BLaER1 (cell line): ENCODE results near the gene LIMK2.
A peak's percentile ranks its signal among the peaks of the same experiment; 100 is the strongest.
"Not testable (repeated sequence)": the region's sequence is repeated elsewhere in the genome, so short reads cannot be mapped to it uniquely, and the experiment has no call there.

ENCODE experiments used
- H3K27ac ChIP-seq: shearing (Covaris generic); formaldehyde crosslinking; 2 replicates; pipeline ENCODE4 v1.8.1; 2022
- H3K27me3 ChIP-seq: shearing (Covaris generic); formaldehyde crosslinking; 2 replicates; pipeline ENCODE4 v1.8.1; 2022
- H3K36me3 ChIP-seq: shearing (Covaris generic); formaldehyde crosslinking; 2 replicates; pipeline ENCODE4 v1.8.1; 2022
- H3K4me1 ChIP-seq: shearing (Covaris generic); formaldehyde crosslinking; 2 replicates; pipeline ENCODE4 v1.8.1; 2022
- H3K4me2 ChIP-seq: shearing (Covaris generic); formaldehyde crosslinking; 2 replicates; pipeline ENCODE4 v1.8.1; 2022
- H3K4me3 ChIP-seq: shearing (Covaris generic); formaldehyde crosslinking; 2 replicates; pipeline ENCODE4 v1.8.1; 2022
- H3K9ac ChIP-seq: shearing (Covaris generic); formaldehyde crosslinking; 2 replicates; pipeline ENCODE4 v1.8.1; 2022
- H3K9me3 ChIP-seq: shearing (Covaris generic); formaldehyde crosslinking; 2 replicates; pipeline ENCODE4 v1.8.1; 2022
- H4K20me1 ChIP-seq: shearing (Covaris generic); formaldehyde crosslinking; 2 replicates; pipeline ENCODE4 v1.8.1; 2022
- Cebpa-rat ChIP-seq: shearing (Covaris generic); IDR thresholded peaks from 2 replicates; pipeline ENCODE4 v1.8.1; 2022

The LIMK2 gene

DNA sequence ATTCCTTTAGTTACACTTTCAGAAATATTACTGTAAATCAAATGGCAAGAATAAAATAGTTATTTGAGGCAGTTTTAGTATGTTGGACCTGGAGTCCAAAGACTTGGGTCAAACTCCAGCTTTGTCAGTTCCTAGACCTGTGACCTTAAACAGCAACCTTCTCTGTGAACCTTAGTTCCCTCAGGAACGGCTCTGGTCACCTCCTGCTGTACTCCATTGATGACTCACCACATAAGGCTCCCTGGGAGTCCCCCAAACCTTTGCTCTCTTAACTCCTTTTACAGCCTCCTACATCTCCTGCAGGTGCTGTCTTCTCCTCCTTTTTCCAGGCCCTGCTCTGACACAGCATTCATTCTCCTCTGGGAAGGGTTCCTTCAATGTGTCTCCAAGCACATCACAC is 29.1 kb downstream of the LIMK2 start:
- Histone ChIP-seq H3K9ac (no peak overlapping the region), H3K27ac (no peak overlapping the region), H3K27me3 (no peaks in the 10 kb centered on the region), H3K4me1 (peaks cover 2% of the 10 kb centered on the region; the same call in 1 of the 2 replicates), H4K20me1 (peaks cover 44% of the 10 kb centered on the region), H3K36me3 (peaks cover 57% of the 10 kb centered on the region), H3K9me3 (no peaks in the 10 kb centered on the region), H3K4me2 (no peak overlapping the region), H3K4me3 (no peak overlapping the region)
- no peak for TF ChIP-seq Cebpa-rat

DNA sequence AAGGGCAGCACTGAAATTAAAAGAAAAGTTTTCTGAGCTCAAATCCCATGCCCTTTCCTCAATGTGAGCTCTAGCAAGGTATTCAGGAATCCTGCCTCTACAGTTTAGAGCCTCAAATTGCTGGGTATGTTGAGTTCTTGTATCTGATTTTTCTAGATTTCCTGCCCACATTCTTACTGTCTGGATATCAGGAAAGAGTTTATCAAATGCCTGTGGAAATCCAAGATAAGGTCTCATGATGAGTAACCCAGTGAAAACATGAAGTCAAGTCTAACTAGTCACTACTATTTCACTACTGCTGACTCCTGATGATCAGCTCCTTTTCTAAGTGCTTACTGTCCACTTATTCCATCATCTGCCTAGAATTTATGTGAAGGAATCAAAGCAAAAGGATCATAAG is 29.8 kb downstream of the LIMK2 start:
- TF ChIP-seq Cebpa-rat: no peak
- Histone ChIP-seq H3K4me3 (no peak overlapping the region), H4K20me1 (peaks cover 44% of the 10 kb centered on the region), H3K27me3 (no peaks in the 10 kb centered on the region), H3K4me1 (no peaks in the 10 kb centered on the region), H3K27ac (no peak overlapping the region), H3K4me2 (no peak overlapping the region), H3K9ac (no peak overlapping the region), H3K9me3 (no peaks in the 10 kb centered on the region), H3K36me3 (peaks cover 51% of the 10 kb centered on the region)

DNA sequence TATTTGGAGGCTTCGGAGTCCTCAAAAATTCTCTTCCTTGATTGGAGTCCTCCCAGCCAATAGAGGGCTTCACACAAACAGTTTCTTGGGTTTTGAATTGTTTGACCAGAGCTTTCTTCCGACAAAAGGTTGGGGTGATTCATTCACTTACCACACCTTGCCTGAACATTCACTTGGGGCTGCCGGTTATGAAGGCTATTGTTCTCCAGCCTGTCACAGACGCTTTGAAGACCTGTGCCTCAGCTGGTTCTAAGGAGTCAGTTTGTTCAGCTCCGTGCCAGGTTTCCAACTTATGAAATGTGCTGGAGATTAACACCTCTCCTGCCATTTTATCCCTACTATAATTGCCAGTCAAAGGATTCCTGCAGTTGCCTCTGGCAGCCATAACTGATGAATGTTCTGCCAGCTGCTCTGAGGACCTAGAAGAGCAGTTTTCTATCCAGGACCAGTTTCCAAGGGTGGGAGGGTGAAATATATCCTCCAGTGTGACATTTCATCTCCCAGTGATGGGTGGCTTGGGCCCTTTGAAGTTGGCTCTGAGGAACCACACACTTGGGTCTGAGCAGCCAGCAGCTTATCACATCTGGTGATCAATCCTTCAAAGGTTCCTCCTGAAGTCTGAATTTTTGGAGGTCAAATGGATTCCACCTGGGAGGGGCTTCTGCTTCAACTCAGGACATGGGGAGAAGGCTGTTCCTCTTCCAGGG is 31.4 kb downstream of the LIMK2 start:
- H3K9me3 ChIP-seq: no peaks in the 10 kb centered on the region
- H3K9ac ChIP-seq: no peak overlapping the region
- peaks cover 13% of the 10 kb centered on the region for H3K4me1 ChIP-seq
- no peak overlapping the region for H3K4me2 ChIP-seq
- H4K20me1 ChIP-seq: peaks cover 44% of the 10 kb centered on the region
- H3K36me3 ChIP-seq: peaks cover 53% of the 10 kb centered on the region
- H3K4me3 ChIP-seq: no peak overlapping the region
- no peaks in the 10 kb centered on the region for H3K27me3 ChIP-seq
- no peak overlapping the region for H3K27ac ChIP-seq
- no peak for TF ChIP-seq Cebpa-rat

GRCh38 chr22:31244046-31244942 is 32.2 kb downstream of the LIMK2 start:
- no peaks in the 10 kb centered on the region for H3K9me3 ChIP-seq
- no peak overlapping the region for H3K27ac ChIP-seq
- H3K36me3 ChIP-seq: peaks cover 52% of the 10 kb centered on the region
- no peak overlapping the region for H3K4me2 ChIP-seq
- H4K20me1 ChIP-seq: peaks cover 40% of the 10 kb centered on the region
- H3K9ac ChIP-seq: no peak overlapping the region
- no peaks in the 10 kb centered on the region for H3K27me3 ChIP-seq
- no peak overlapping the region for H3K4me3 ChIP-seq
- H3K4me1 ChIP-seq: peaks cover 17% of the 10 kb centered on the region
- no peak for TF ChIP-seq Cebpa-rat

- Histone ChIP-seq H4K20me1 (peaks cover 33% of the 10 kb centered on the region), H3K9me3 (no peaks in the 10 kb centered on the region), H3K4me1 (peaks cover 17% of the 10 kb centered on the region), H3K9ac (no peak overlapping the region), H3K36me3 (peaks cover 47% of the 10 kb centered on the region), H3K4me2 (no peak overlapping the region), H3K27me3 (no peaks in the 10 kb centered on the region), H3K4me3 (no peak overlapping the region), H3K27ac (no peak overlapping the region)
- TF ChIP-seq Cebpa-rat: no peak
Observed at GRCh38 chr22:31244943-31245451, 32.9 kb downstream of the LIMK2 start.

- H3K27ac ChIP-seq: not testable (repeated sequence)
- Histone ChIP-seq H4K20me1 (peaks cover 27% of the 10 kb centered on the region), H3K4me1 (peaks cover 17% of the 10 kb centered on the region)
Observed at GRCh38 chr22:31245998-31246397, 33.9 kb downstream of the LIMK2 start.

GRCh38 chr22:31246687-31247086 is 34.6 kb downstream of the LIMK2 start:
- Histone ChIP-seq H3K4me3 (no peak overlapping the region), H3K4me1 (peaks cover 19% of the 10 kb centered on the region), H3K9ac (no peak overlapping the region), H3K36me3 (peaks cover 32% of the 10 kb centered on the region), H3K9me3 (no peaks in the 10 kb centered on the region), H4K20me1 (peaks cover 24% of the 10 kb centered on the region), H3K27me3 (no peaks in the 10 kb centered on the region), H3K27ac (no peak overlapping the region), H3K4me2 (no peak overlapping the region)
- no peak for TF ChIP-seq Cebpa-rat

More at GRCh38 chr22:31245998-31246397, 33.9 kb downstream of the LIMK2 start:
- H3K27me3 ChIP-seq, H3K9ac ChIP-seq, H3K4me3 ChIP-seq, H3K9me3 ChIP-seq, H3K4me2 ChIP-seq: not testable (repeated sequence)
- H3K36me3 ChIP-seq: peaks cover 38% of the 10 kb centered on the region

GRCh38 chr22:31247726-31248125 is 35.6 kb downstream of the LIMK2 start:
- Histone ChIP-seq H3K27ac (no peak overlapping the region), H3K27me3 (no peaks in the 10 kb centered on the region), H3K9me3 (no peaks in the 10 kb centered on the region), H3K4me1 (peaks cover 21% of the 10 kb centered on the region), H3K4me3 (peak overlapping the region; percentile 30; the same call in 1 of the 2 replicates), H3K36me3 (peaks cover 27% of the 10 kb centered on the region), H3K9ac (peak overlapping the region; percentile 47; the same call in 1 of the 2 replicates), H4K20me1 (peaks cover 24% of the 10 kb centered on the region), H3K4me2 (peak overlapping the region; percentile 76)
- TF ChIP-seq Cebpa-rat: no peak

- Histone ChIP-seq H4K20me1 (peaks cover 23% of the 10 kb centered on the region), H3K4me1 (peaks cover 21% of the 10 kb centered on the region), H3K4me3 (peak overlapping the region; percentile 30; the same call in 1 of the 2 replicates), H3K27me3 (no peaks in the 10 kb centered on the region), H3K36me3 (peaks cover 27% of the 10 kb centered on the region), H3K27ac (0 out of 2 replicates have a peak overlapping the region, but pooled peaks have one; percentile 19), H3K9me3 (no peaks in the 10 kb centered on the region), H3K9ac (peak overlapping the region; percentile 47; the same call in 1 of the 2 replicates), H3K4me2 (peak overlapping the region; percentile 76)
- TF ChIP-seq Cebpa-rat: no peak
Observed at GRCh38 chr22:31248138-31248745, 36.1 kb downstream of the LIMK2 start.
